ENCODE data around the gene ABCA1. TPM values are rescaled to one million over a fixed set of nuclear protein-coding genes. Genes with fewer than 3 reads are reported as not detected.

Gene ABCA1
- total RNA-seq, 4 donors from 2014 or later: 87.3 to 188 (median 124) TPM

DNA sequence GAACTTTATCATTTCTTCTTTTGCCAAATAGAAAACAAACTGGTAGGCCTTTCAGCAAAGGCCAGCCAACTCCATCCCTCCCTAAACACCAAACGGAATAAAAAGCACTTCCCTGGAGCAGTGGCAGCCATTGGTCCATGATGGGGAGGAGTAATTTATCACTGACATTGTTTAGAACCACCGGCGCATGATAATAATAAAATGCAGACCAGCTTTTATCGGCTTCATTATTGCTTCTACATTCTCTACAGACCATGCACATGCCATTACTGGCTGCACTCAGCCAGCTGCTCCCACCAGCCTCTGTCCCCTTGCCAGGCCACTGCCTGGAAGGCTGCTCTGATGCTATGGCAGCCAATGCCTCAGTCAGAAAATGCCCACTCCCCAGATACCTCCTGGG lies 45.9 kb downstream of the ABCA1 start:
- ATAC-seq (ENCODE audit: low FRiP score) (no peak), DNase-seq (ENCODE audit: low spot score) (no peak)
- TF ChIP-seq, protein P1, sequence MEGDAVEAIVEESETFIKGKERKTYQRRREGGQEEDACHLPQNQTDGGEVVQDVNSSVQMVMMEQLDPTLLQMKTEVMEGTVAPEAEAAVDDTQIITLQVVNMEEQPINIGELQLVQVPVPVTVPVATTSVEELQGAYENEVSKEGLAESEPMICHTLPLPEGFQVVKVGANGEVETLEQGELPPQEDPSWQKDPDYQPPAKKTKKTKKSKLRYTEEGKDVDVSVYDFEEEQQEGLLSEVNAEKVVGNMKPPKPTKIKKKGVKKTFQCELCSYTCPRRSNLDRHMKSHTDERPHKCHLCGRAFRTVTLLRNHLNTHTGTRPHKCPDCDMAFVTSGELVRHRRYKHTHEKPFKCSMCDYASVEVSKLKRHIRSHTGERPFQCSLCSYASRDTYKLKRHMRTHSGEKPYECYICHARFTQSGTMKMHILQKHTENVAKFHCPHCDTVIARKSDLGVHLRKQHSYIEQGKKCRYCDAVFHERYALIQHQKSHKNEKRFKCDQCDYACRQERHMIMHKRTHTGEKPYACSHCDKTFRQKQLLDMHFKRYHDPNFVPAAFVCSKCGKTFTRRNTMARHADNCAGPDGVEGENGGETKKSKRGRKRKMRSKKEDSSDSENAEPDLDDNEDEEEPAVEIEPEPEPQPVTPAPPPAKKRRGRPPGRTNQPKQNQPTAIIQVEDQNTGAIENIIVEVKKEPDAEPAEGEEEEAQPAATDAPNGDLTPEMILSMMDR (IDR thresholded peaks at IDR 0.05): no peak

DNA sequence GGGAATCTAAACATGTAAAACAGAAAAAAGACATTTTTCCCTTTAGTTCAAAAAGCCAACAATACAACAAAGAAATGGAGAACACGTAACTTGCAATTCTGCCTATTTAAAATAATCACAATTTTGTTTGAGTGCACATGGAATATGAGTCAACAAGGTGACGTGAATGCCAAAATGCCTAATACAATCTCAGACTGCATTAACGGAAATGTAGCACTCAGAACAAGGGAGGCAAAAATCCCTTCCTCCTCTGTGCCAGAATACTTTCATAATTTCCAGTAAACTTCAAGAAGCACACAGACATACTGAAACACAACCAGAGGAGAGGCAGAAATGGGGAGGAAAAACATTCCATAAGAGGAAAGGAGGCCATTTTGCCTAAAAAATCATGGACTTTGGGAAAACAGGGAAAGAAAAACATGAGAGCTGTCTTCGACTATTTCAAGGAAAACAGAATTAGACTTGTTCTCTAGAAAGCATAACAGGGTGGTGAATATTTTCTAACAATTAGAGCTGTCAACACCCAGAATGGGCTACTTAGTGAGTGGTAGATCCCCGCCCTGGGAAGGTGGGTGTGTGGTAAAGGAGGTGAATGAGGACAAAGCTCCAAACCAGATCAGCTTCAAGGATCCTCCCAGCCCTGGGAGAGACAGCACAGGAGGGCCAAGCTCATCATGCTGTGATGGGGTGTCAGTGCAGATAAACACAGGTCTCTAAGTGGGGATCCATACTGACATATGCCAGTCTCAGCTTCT lies 48.2 kb downstream of the ABCA1 start:
- ATAC-seq (ENCODE audit: low FRiP score) (peak; percentile 81), DNase-seq (ENCODE audit: low spot score) (no peak)
- TF ChIP-seq, protein P1 (IDR thresholded peaks at IDR 0.05): no peak

DNA sequence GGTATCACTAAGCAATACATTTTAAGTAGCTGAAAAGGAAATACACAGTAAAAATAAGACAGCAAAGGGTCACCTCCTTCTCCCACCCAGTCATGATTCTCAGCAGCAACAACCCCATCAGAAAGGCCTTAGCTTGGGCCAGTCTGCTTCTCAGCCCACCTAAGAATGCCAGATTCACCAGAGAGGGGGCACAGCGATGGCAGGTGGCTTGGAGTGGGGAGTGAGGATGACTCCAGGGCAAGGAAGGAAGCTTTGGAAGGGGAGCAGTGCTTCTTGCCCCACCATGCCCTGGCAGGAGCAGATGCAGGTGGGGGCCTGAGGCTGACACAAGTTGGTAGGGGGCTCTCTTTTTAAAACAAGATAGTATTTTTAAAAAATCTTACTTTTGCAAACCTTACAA lies 51.4 kb downstream of the ABCA1 start:
- no peak for DNase-seq (ENCODE audit: low spot score)
- TF ChIP-seq, protein P1 (IDR thresholded peaks at IDR 0.05): no peak
- ATAC-seq (ENCODE audit: low FRiP score): no peak

DNA sequence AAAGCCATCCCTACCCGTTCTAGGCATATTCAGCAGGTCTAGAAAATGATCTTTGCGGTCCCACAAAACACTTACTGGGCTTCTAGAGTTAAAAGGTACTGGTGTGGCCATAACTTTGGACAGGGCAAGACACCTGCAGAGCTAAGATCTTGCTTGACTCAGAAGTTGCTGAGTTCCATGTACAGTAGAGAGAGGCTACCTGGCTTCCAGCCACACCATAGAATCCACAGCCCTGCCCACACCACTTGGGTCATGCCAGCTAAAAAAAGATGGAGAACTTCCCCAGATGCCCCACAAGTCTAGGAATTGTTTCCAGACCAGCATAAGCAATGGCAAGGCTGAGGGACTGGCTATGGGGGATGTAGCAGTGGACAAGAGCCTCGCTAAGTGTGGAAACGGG lies 52.1 kb downstream of the ABCA1 start:
- DNase-seq (ENCODE audit: low spot score) (no peak), ATAC-seq (ENCODE audit: low FRiP score) (no peak)
- TF ChIP-seq, protein P1 (IDR thresholded peaks at IDR 0.05): no peak

DNA sequence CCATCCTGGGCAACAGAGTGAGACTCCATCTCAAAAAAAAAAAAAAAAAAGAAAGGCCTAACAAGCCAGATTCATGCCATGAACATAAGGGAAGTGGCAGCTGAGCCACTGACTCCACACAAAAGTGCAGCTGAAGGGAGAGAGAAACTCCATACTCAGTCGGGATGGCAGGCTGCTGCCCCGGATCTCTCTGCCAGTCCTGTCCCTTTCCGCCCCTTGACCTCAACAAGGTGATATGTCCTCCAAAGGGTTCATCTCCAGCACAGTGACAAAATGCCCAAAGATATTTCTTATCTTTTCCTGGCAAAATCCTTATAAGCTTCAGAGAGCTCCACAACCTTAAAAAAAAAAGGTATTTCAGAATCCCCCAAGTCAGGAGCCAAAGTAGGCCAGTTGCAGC lies 52.6 kb downstream of the ABCA1 start:
- no peak for DNase-seq (ENCODE audit: low spot score)
- TF ChIP-seq, protein P1 (IDR thresholded peaks at IDR 0.05): no peak

DNA sequence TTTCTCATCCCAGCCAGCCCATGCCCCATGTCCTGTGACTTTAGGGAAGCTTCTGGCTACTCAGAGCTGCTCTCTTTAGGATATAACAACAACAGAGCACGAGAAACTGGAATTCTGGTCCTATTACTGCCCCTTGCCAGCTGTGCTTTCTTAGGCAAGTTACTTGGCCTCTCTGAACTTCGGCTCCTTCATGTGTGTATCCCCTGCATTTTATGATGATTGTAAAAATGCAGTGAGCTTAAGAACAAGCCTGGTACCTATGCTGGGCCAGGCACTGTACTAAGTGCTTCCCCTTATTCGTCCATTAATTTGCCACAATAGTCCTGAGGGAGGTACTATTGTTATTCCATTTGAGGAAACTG lies 54.5 kb downstream of the ABCA1 start:
- ATAC-seq (ENCODE audit: low FRiP score) (no peak), DNase-seq (ENCODE audit: low spot score) (no peak)
- TF ChIP-seq, protein P1 (IDR thresholded peaks at IDR 0.05): no peak

More for the DNA sequence above, 52.6 kb downstream of the ABCA1 start:
- no peak for ATAC-seq (ENCODE audit: low FRiP score)

All from omental fat pad (tissue), 4 donors.